ELR (cell line): ENCODE results near the gene LZIC.

Source experiments
- DNase-seq: peaks from one replicate; pipeline ENCODE4 v3.0.0-alpha.2; 2015; ENCODE audit warnings: low read depth

Gene LZIC

DNA sequence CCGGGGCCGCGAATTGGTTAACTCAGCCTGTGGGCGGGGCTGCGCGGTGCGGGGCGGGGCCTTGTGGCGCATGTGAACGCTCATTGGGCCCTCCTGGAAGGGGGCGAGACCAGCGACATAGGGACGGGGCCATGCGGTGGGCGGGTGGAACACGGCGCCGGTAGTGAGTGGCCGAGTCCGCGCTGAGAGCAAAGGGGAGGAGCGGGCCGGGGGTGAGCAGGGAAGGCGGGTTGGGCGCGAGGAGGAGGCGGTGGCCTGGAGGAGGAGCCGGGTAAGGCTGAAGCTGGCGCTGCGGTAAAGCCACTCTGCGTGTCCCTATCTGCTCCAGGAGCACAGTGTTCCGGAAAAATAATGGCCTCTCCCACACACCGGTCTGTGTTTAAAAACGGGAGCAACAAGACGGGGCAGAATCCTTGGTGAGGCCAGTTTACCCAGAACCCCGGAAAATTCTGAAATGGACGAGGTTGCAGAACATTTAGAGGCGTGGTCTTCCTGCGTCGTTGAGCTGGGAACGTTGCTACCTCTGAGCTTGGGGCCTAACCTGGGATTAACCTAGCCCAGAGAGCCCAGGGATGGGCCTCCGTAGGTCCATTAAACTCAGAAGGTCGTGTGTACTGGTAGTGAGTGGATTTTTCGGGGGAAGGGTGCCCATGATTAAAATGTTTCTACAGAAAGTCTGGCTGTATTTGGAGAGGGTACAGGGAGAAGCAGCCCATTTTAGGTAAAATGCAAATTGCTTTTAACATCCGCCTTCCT, 32.6 kb downstream of the LZIC start:
- DNase-seq, result peak; percentile 98

DNA sequence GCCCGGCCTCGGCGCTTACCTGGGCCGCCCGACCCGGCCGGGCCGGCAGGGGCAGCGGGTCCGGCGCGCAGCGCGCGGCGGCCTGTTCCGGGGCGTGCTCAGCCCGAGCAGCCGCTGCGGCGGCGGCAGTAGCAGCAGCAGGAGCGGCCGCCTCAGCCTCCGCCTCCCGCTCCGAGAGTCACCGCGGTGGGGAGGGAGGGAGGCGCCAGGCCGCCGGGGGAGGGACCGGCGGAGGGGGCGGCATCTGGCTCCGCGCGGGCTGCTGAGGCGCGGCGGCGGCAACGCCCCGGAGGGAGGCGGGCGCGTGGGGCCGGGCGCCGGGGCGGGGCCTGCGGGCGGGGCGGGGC, 33.1 kb downstream of the LZIC start, which contains the start of gene CTNNBIP1:
Gene CTNNBIP1, minus strand, starts transcription at position 194 of the 347 bp plus-strand sequence. CDS start 38,205 bp downstream, outside the sequence.
- DNase-seq, result no peak

DNA sequence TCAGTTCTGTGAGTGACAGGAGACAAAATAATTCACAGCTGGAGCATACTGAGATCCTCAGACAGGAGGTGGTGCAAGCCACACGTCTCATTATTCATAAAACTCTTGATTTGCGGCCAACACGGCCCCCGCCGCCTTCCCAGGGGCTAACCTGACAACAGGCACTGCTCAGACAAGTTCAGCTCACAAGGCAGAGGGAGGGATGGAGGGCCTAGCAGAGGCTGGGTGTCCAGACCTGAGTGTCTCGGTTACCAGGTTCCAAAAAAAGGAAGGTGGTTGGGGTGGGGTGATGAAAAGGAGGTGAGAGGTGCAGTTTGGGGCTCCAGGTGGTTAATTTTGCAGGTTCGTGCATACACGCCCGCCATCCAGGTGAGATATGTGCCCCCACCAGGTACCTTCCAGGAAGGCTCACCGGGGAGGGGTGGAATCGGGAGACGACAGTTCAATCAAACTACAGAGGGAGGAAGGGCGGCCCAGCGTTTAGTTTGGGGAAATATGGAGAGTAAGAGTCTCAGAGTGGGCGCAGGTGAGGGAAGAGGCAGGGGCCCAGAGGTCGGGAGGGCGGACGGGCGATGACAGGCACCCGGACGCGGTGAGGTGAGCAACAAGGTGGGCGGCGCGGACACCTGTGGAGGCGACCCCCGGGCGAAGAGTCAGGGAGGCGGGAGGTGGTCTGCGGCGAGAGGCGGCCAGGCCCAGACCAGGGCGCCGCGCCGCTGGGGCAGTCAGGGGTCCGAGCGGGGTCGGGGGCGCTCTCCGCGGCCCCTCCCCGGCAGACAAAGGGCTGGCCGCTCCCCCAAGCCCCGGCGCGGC, 33.8 kb downstream of the LZIC start:
- no peak for DNase-seq

DNA sequence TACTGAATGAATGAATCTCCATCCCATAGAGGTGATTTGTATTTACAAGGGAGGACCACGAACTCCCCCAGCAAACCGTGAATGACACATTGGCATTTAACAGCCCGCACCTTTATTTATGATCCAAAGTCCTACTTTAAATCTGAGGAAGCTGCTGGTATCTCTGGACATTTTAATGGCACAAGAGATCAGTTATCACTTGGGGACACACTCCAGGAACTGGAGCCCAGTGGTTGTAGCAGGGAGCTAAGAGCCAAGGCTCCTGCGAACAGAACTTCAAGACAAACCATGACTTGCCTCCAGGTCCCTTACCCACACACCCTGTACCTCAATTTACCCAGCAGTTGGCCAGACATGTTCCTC, 34.3 kb downstream of the LZIC start:
- no peak for DNase-seq

DNA sequence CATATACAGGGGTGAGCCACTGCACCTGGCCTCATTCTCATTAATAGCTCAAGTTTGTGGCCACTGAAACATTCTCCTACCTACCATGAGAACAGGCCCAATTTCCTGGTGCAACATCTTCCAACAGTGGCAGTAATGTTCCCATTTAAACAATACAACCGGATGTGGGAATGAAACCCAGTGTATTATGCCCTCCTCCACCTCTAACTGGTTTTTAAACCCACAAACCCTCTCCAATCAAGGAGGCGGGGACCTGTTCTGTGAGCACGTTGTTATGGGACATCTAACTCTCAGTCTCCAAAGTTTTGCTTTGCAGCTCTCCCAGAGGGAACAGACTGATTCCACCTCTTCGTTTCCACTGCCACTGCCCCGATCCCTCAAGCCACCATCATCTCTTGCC, 35.8 kb downstream of the LZIC start:
- no peak for DNase-seq

DNA sequence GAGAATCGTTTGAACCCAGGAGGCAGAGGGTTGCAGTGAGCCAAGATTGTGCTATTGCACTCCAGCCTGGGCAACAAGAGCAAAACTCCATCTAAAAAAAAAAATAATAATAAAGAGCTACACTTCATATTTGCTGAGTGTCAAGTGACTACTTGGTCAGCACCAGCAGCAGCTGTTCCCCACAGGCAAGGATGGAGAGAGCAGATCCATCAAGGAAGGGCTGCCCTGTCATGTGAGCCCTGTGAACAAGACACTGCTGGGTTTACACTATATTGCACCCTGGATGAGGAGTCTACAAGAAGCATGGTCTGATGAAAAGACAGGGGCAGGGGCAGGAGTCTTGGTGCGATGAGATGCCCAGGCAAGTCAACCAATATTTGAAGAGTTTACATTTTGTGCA, 36.7 kb downstream of the LZIC start:
- no peak for DNase-seq

DNA sequence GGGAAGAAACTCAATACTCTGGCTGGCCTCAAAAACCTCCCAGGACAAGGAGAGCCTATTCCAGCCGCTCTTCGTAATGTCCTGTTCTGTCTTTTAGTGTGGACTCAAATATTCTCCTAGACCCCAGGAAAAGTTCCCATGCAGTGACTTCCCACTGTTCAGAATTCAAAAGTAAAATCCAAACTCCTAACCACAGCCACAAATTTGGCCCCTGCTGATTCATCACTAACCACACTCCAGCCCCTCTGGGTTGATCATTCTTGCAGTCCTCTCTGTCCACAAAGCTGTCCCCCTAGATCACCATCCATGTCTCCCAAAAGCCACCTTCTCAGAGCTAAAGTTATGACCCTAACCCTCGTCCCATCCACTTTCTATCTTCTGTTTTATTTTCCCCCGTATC, 38.2 kb downstream of the LZIC start:
- peak; percentile 55 for DNase-seq

DNA sequence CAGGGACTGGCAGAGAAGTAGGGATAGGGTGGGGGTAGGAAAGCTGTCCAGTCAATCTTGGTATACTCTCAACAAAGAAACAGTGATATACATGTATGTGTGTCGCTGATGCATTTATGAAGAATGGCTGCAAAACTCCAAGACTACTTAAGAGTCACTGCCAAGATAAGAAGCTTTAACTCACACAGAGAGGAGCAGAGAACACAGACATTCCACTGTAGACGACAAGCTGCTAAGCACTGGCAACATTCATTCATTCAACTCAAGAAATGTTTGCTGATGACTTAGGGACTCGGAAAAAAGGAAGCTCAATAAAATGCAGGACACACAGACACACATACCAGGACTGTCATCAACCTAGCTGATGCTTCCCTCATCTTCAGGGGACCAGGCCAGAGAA, 38.6 kb downstream of the LZIC start:
- DNase-seq, result no peak

DNA sequence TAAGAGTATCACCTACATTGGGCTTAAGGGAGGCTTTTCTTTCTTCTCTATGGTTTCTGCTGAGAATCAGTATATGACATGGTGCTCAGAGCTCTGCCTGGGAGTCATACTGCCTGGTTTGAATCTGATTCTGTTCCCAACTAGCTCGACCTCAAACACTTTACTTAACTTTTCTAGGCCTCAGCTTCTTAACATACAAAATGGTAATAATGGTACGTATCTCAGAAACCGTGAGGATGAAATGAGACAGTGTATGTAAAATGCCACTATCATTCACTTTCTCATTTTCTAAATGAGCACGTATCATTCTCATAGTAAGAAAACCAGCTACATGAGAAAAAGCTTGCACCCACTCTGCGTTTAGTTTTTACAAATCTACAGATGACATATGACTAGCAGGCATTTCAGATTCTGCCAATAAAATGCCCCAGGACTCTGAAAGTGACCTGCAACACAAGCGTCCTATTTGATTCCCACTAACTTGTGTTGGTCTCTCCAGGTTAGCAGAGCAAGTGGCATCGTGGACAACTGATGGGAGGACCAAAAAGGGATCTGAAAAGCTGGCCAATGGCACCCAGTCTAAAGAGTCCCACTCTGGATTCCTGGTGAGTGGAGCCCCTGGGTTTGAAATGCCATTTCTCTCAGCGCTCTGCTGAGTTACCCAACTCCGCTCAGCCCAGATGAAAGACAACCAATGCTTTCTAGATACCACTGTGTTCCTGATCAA, 39.2 kb downstream of the LZIC start:
- no peak for DNase-seq

DNA sequence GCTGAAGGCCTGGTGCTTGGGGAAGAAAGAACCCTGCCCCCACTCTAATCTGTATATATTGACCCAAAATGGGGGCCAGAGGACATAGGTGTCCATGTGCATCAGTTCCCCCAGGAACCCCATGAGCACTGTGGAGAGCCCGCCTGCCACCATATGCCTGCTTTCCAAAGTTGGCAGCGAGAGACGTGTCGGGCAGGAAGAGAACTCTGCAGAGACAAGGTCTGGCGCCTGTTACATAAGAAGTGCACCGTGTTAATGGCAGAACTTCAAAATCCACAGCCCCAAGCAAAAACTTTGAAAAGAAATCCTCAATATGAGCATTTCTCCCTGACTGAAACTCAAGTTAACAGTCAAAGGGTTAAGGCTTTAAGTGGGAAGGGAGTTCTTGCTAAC, 41.1 kb downstream of the LZIC start:
- DNase-seq, result no peak

DNA sequence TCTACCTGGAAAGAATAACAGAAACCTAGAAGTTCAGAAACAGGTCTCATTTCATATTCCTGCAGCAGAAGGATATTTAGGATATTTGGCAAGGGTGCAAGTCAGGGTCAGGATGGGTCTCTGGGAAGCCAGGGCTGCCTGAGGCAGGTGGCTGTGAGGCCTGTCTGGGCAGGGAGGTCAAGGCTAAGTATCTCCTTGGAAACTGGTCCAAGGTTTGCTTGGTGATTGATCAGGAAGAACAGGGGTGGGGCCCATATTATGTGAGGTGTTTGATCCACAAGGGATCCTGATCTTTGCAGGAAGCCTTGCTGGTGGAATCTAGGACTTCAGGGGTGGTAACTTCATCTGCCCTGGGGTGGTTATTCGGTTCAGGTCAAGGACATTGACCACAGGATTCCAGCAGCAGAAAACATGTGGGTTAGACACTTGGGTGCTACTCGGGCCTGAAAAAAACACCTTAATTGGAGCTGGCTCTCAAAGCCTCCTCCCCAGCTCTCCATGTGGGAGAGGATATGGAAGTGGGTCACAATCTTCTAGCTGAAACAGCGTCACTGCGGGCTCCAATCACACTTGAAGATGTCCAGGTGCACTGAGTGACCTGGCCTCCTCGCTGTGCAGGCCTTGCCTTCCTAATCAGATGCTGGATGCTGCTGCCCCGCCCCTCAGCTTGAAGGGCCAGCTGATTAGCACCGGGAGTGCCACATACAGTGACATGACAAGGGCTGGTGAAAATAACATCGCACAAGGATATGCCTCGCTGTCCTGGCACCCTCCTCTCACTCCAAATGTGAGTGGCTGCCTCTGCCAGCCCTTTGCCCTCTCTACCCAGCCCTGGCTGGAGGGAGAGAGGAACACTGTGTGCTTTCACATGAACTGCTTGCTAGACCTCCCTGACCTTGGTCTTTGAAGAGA, 41.8 kb downstream of the LZIC start:
- DNase-seq, result no peak

DNA sequence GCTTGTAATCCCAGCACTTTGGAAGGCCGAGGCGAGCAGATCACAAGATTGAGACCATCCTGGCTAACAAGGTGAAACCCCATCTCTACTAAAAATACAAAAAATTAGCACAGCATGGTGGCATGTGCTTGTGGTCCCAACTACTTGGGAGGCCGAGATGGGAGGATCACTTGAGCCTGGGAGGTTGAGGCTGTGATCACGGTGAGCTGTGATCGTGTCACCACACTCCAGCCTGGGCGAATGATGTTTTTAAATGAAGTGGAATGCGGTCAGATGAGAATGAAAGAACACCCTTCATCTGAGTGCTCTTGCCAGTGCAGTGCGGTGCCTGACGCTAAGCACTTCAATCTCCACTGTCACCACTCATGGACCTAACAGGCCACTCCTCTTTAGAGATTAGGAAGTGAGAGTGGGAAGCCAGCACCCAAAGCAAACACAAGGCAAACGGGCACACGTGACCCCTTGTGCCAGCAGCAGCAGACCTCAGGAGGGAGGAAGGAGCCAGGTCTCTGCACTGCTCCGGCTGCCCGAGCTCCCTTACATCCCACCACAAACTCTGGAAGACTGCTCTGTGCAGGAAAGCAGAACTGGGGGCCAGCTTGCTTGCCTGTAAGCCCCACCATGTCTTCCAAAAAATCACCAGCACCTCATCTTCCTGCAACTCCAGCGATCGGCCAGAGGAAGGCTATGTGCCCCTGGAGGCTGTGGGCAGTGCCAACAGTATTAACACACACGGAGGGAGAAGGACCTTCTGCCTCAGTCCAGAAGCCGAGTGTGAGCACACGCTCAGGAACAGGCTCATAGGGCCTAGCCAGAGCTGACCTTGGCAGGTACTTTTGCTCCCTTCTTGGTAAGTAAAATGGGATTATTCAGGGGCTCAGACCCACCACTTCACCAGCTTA, 42.8 kb downstream of the LZIC start:
- no peak for DNase-seq

DNA sequence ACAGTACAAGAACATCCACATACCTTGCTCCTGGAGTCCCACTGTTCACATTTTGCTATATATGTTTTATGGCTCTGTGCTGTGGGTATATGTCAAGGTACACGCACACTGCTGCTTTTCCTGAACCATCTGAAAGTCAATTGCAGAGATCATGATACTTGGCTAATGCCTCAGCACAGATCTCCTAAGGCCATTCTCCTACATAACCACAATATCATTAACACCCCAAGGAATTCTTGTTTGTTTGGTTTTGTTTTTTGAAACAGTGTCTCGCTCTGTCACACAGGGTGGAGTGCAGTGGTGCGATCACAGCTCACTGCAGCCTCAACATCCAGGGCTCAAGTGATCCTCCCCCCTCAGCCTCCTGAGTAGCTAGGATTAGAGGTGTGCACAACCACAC, 49.1 kb downstream of the LZIC start:
- DNase-seq, result peak; percentile 28

DNA sequence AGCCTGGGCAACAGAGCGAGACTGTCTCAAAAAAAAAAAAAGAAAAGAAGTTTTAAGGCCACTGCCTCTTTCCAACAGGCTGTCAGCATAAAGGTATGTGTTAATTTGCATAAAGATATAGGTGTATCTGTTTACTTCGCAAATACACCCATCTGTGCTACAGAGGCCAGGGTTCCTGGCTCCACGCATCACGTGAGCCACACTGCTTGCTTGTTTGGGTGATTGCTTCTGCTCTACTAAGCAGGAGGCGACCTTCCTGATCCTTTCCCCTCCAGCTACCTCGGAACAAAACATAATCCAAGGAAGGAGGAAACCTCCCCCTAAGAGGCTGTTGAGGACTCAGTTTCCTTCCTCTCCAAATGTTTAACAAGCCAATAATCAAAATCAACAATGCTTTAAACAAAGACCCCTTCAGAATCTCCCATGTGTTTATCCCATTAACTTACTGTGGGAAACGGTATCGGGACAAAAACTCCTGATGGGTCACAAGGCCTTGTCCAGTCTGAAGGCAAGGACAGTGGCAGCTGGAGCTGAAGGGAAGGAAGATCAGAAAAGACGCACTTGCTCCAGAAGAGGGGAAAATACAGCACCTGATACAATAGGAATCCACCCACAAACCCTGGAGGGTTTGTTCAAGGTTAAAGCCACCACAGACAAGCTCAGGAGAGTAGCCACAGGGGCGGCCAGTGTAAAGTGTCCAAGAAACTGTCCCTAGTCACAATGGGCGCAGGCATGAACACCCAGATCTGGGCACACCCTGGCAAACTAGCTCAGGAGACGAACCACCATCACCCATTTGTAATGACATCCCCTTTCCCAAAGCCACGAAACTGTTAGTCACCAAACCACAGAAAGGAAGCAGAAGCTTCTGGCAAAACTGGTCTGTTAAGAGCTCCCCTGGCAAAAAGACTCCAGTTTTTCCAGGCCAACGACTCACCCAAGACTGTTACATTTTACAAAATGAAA, 50.3 kb downstream of the LZIC start:
- DNase-seq, result peak; percentile 92

DNA sequence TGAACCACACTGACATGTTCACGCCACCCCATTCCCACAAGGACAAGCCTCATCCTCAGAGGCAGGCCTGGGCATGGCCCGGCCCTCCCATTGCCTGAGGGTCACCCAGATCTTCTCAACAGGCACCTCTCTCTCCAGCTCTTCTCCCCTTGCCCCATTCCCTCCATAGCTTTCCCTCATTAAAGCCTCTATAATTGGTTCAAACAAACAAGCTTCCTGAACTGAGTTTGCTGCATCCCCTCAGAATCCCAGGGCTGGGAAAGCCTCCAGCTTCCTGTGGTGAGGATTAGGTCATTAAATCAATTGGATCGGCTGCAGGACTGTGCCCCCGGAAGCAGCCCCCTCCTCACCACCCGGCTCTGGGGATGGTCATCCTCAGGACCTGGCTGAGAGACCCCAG, 52.0 kb downstream of the LZIC start:
- DNase-seq, result peak; percentile 46

DNA sequence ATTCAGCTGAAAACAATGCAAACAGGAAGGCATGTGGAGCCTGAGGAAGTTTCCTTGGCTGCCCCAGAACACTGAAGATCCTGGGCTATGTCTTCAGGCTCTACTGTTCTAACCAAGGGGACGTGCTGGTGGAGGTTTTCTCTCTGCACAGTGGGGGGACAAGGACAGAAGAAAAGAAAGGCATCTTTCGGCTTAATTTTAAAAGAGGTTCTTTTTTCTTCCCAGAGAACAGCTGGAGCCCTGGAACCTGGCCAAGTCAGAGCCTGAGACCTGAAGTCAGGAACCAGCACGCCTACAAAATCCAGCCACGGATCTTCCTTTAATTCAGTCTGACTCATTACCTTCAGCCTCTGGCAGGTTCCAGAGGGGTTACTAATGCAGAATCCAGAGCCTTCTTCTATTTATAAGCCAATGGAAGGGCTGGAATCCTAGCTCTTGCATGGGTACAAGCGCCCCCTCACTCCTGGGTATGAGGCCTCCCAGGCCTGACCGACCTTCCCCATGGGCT, 52.9 kb downstream of the LZIC start:
- peak; percentile 96 for DNase-seq

DNA sequence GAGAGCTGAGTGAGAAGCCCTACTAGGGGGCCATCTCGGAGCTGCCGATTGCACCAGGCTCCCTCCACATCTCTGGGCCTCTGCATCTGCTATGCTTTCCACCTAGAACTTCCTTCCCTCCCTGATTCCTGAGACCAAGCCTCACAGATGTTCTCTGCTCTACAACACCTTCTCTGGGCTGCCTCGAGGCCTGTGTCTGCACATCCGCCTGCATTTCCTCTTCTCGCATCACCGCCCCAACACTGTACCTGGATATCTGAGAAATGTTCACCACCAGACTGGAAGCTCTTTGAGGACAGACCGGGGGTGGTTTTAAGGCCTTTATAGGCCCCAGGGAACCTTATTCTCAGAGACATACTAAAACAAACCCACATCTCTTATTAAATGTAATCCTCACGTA, 53.8 kb downstream of the LZIC start:
- DNase-seq, result no peak

DNA sequence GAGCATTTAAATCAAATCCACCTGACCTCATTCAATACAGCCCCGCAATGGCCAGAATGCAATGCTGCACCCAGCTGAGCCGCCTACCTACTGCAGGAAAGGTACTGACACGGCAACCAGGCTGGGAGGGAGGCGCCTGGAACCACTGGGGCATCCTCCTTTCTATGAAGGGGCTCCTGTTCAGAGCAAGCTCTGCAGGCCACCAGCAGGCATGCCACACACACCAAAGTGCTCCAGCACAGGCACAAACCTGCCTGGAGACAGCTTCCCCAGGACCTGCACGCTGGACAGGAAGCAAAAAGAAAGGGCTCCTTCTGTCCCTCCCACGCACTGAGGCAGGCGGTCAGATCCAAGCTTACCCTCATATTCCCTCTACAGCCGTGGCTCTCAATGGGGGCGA, 54.3 kb downstream of the LZIC start:
- no peak for DNase-seq

DNA sequence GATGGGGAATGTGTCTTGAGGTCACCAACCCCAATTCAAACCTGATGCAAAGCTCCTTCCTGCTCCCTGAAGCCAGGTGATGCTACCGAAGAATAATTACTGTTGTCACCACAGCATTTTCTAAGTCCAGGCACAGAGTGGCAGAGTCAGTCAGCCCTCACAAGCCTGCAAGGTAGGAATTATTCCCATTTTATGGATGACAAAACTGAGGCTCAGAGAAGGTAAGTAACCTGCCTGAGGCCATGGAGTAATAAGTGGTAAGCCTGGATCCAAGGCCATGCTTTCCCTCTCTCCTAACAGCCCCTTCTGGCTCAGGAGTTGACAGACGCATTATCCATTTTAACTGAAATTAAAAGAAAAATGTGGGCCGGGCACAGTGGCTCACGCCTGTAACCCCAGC, 56.1 kb downstream of the LZIC start:
- no peak for DNase-seq
